ENCODE measurements around the gene FILIP1L. TPM values are rescaled to one million over a fixed set of nuclear protein-coding genes. Genes with fewer than 3 reads are reported as not detected.

FILIP1L gene
- total and polyA plus RNA-seq, 7 donors, result 9.2 to 274 (median 78.5) TPM

DNA sequence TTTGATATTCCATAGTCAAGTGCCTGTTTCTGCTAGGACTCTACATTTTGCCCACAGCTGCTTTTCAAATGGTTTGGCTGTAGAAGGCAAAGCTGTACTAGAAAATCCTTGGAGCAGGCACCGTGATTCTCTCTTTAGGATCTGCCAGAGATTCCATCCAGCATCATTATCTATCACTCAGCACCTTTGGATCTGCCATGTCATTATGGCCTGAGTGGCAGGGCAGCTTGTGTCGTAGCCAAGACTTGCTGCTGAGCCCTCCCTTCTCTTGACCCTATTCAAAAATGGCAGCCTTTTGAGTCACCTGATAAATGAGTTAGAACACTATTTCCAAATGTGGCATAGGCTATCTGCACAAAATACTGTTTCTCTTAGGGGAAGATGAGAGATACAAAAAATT is 304.7 kb downstream of the FILIP1L start:
- intact Hi-C loops (cut with DNase I), result no loop called here
- Histone ChIP-seq H3K9me3 (no peaks in the 10 kb centered on the region), H3K27ac (peak overlapping the region; percentile 43), H3K27me3 (ENCODE audit: insufficient read depth in 3 of 3, low read length in 2 of 3) (no peaks in the 10 kb centered on the region), H3K4me3 (no peak overlapping the region), H3K4me1 (peaks cover 23% of the 10 kb centered on the region), H3K36me3 (ENCODE audit: insufficient read depth in 1 of 2, low read depth in 1 of 2) (no peaks in the 10 kb centered on the region)
- ATAC-seq (peak; percentile 33 to 75 (median 66)), DNase-seq (no peak)
- TF ChIP-seq CTCF (IDR thresholded peaks at IDR 0.05), result no peak
- whole genome bisulfite sequencing, 3 donors, result 46 to 70% (median 51%) methylated on average over 2 of the region's 2 CpGs

DNA sequence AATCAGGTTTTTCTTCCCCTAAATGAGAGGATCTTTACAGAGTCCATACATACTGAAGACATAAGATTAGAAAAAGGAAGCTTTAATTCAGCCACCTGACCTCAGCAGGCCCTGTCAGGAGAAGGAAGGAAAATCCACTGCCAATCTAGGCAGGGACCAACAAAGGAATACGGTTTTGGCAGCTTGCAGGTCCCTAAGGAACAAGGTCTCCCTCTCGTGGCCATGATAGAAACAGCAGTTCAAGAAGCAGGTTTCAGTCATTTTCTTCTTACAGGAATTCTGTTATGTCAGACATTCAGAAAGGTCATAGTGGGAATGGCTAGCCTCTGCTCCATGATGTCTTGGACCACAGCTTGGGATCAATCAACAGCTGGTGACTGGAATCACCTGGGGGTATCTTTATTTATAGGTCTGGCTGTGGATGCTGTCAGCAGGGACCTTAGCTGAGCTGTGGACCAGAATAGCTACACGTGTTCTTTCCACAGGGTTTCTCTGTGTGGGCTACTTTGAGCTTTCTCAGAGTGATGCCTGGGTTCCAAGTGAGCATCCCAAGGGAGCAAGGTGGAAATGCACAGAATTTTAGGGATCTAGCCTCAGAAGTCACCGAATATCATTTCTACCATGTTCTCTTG is 306.0 kb downstream of the FILIP1L start:
- Histone ChIP-seq H3K36me3 (ENCODE audit: insufficient read depth in 1 of 2, low read depth in 1 of 2) (no peaks in the 10 kb centered on the region), H3K27me3 (ENCODE audit: insufficient read depth in 3 of 3, low read length in 2 of 3) (no peaks in the 10 kb centered on the region), H3K4me3 (no peak overlapping the region), H3K27ac (no peak overlapping the region), H3K4me1 (peaks cover 23% of the 10 kb centered on the region), H3K9me3 (no peaks in the 10 kb centered on the region)
- peak; percentile 32 to 75 (median 60) for ATAC-seq
- 29 to 43% (median 32%) methylated on average over 4 of the region's 4 CpGs for WGBS, 3 donors
- peak; percentile 76 for TF ChIP-seq CTCF (IDR thresholded peaks at IDR 0.05)
- intact Hi-C loops (cut with DNase I), result no loop called here
- DNase-seq, result no peak

- Histone ChIP-seq H3K27ac (no peak overlapping the region), H3K4me3 (no peak overlapping the region), H3K9me3 (no peaks in the 10 kb centered on the region), H3K27me3 (ENCODE audit: insufficient read depth in 3 of 3, low read length in 2 of 3) (no peaks in the 10 kb centered on the region), H3K36me3 (ENCODE audit: insufficient read depth in 1 of 2, low read depth in 1 of 2) (no peaks in the 10 kb centered on the region), H3K4me1 (peaks cover 14% of the 10 kb centered on the region)
- DNase-seq (no peak), ATAC-seq (no peak)
- TF ChIP-seq CTCF (IDR thresholded peaks at IDR 0.05), result no peak
- intact Hi-C loops (cut with DNase I), result no loop called here
- WGBS, 3 donors, result 91 to 93% (median 93%) methylated on average over 2 of the region's 2 CpGs
Observed at GRCh38 chr3:99805160-99805559, 309.1 kb downstream of the FILIP1L start.

- no peaks in the 10 kb centered on the region for H3K27me3 ChIP-seq (ENCODE audit: insufficient read depth in 3 of 3, low read length in 2 of 3)
- WGBS, 3 donors, result 20 to 51% (median 28%) methylated on average over 1 of the region's 1 CpG
- intact Hi-C loops (cut with DNase I), result no loop called here
Observed at GRCh38 chr3:99803297-99803696, 311.0 kb downstream of the FILIP1L start.

More at GRCh38 chr3:99803297-99803696, 311.0 kb downstream of the FILIP1L start:
- Histone ChIP-seq H3K36me3 (ENCODE audit: insufficient read depth in 1 of 2, low read depth in 1 of 2) (no peaks in the 10 kb centered on the region), H3K9me3 (no peaks in the 10 kb centered on the region), H3K27ac (no peak overlapping the region), H3K4me1 (peaks cover 4% of the 10 kb centered on the region), H3K4me3 (no peak overlapping the region)
- no peak for TF ChIP-seq CTCF (IDR thresholded peaks at IDR 0.05)
- no peak for ATAC-seq
- no peak for DNase-seq
